B cell (primary cell): ENCODE data around the gene TRMT2A. TPM values are rescaled to one million over a fixed set of nuclear protein-coding genes. Genes with fewer than 3 reads are reported as not detected.

ENCODE experiments used
- ATAC-seq: fragments of 200-7000 bp; cut with Tn5 transposase; one replicate; pipeline ENCODE4 v1.10.0; 2021; ENCODE audit warnings: low read depth, mild to moderate bottlenecking, moderate number of reproducible peaks, moderate library complexity
- CTCF ChIA-PET: fragments of 350-600 bp; sonication (Branson Sonifier 250); formaldehyde crosslinking; loops from one replicate; lab custom pipeline; 2021; ENCODE audit warnings: antibody characterized with exemption, inconsistent platforms; lab: Charles Lee
- POLR2A ChIA-PET: fragments of 350-600 bp; sonication (Branson Sonifier 250); formaldehyde crosslinking; loops from one replicate; lab custom pipeline; 2021; ENCODE audit warnings: antibody characterized with exemption; lab: Charles Lee
- DNase-seq: peaks from one replicate; pipeline ENCODE4 v3.0.0; 2013
- H2AFZ ChIP-seq: 2 replicates; pipeline ENCODE4 v1.6.1; 2012; ENCODE audit warnings: mild to moderate bottlenecking, low read depth, low read length; ENCODE audit not compliant: insufficient read depth, poor library complexity, severe bottlenecking
- H3K27ac ChIP-seq, 2 donors: 1 replicate in 1 of 2; 2 replicates in 1 of 2; pipeline ENCODE4 v1.5.1; 2012 to 2013; ENCODE audit warnings: low read length in 2 of 2, mild to moderate bottlenecking in 2 of 2, moderate library complexity in 1 of 2
- H3K27me3 ChIP-seq, 4 experiments: fragments of 200-600 bp in 1 of 4; sonication (generic) in 1 of 4; replicated peaks in 1 of 4; 1 replicate in 2 of 4; 2 replicates in 2 of 4; pipeline versions ENCODE4 v1.6.1 to v1.7.0; 2013 to 2016; ENCODE audit warnings: low read length in 3 of 4, mild to moderate bottlenecking in 2 of 4, mixed read lengths in 1 of 4, moderate library complexity in 1 of 4; ENCODE audit not compliant: insufficient read depth in 4 of 4, control insufficient read depth in 3 of 4; ENCODE audit errors: control extremely low read depth in 1 of 4
- H3K36me3 ChIP-seq, 2 experiments: replicated peaks in 1 of 2; 1 replicate in 1 of 2; 2 replicates in 1 of 2; pipeline versions ENCODE4 v1.6.1 to v1.7.1; 2013; ENCODE audit warnings: low read length in 1 of 2; ENCODE audit not compliant: insufficient read depth in 2 of 2, control insufficient read depth in 1 of 2; ENCODE audit errors: control extremely low read depth in 1 of 2, extremely low read depth in 1 of 2
- H3K4me1 ChIP-seq, 2 donors: fragments of 200-600 bp in 1 of 2; sonication (generic) in 1 of 2; 1 replicate in 1 of 2; 2 replicates in 1 of 2; pipeline versions ENCODE4 v1.5.1 to v1.6.1; 2013 to 2017; ENCODE audit warnings: low read length in 2 of 2; ENCODE audit not compliant: control insufficient read depth in 2 of 2, insufficient read depth in 2 of 2
- H3K4me2 ChIP-seq: replicated peaks from 2 replicates; pipeline ENCODE3; 2012; ENCODE audit warnings: mild to moderate bottlenecking, low read depth, low read length; ENCODE audit not compliant: poor library complexity, severe bottlenecking
- H3K4me3 ChIP-seq, 5 experiments: fragments of 200-600 bp in 1 of 5; sonication (generic) in 1 of 5; 1 replicate in 3 of 5; 2 replicates in 2 of 5; pipeline versions ENCODE4 v1.5.1 to v1.7.0; 2011 to 2016; ENCODE audit warnings: low read length in 4 of 5, mild to moderate bottlenecking in 4 of 5, low read depth in 2 of 5, control low read depth in 1 of 5, moderate library complexity in 1 of 5; ENCODE audit not compliant: insufficient read depth in 1 of 5; ENCODE audit errors: control extremely low read depth in 1 of 5, extremely low read depth in 1 of 5
- H3K79me2 ChIP-seq: fragments of 200-600 bp; sonication (generic); one replicate; pipeline ENCODE4 v1.6.0; 2016; ENCODE audit warnings: low read length; ENCODE audit not compliant: control insufficient read depth, insufficient read depth
- H3K9ac ChIP-seq: fragments of 200-600 bp; sonication (generic); 2 replicates; pipeline ENCODE4 v1.6.1; 2017; ENCODE audit warnings: mild to moderate bottlenecking, low read length, moderate library complexity
- H3K9me3 ChIP-seq, 3 donors: one replicate each; pipeline versions ENCODE4 v1.6.1 to v1.7.1; 2013; ENCODE audit warnings: low read length in 2 of 3; ENCODE audit not compliant: control insufficient read depth in 2 of 3, insufficient read depth in 1 of 3; ENCODE audit errors: control extremely low read depth in 1 of 3
- H4K20me1 ChIP-seq: 2 replicates; pipeline ENCODE4 v1.6.0; 2012; ENCODE audit warnings: mild to moderate bottlenecking, low read length; ENCODE audit not compliant: insufficient read depth, control insufficient read depth, poor library complexity, severe bottlenecking
- H3K27ac Mint-ChIP-seq: one replicate; pipeline ENCODE4 v1.8.0; 2021; ENCODE audit warnings: mixed read lengths
- H3K27me3 Mint-ChIP-seq: one replicate; pipeline ENCODE4 v1.8.0; 2021; ENCODE audit warnings: mixed read lengths
- H3K4me1 Mint-ChIP-seq: one replicate; pipeline ENCODE4 v1.8.0; 2021; ENCODE audit warnings: mixed read lengths
- H3K4me3 Mint-ChIP-seq: one replicate; pipeline ENCODE4 v1.8.0; 2021; ENCODE audit warnings: mixed read lengths
- H3K9me3 Mint-ChIP-seq: one replicate; pipeline ENCODE4 v1.8.0; 2022; ENCODE audit warnings: mixed read lengths; ENCODE audit not compliant: insufficient read depth
- EZH2 ChIP-seq: IDR thresholded peaks from 2 replicates; pipeline ENCODE4 v1.6.1; 2012; ENCODE audit warnings: borderline replicate concordance, low read depth, mild to moderate bottlenecking, moderate library complexity, low read length; ENCODE audit not compliant: insufficient read depth, poor library complexity, severe bottlenecking
- WGBS: methylation state at CpG from one replicate; pipeline ENCODE4 v1.1.5; 2013; ENCODE audit warnings: missing lambda C conversion rate; ENCODE audit not compliant: insufficient coverage; 5-methylcytosine and 5-hydroxymethylcytosine counted together
- intact Hi-C: fragments of 100-400 bp; cut with micrococcal nuclease; formaldehyde crosslinking; loops from one replicate; pipeline ENCODE4 v1.10.0; 2022
- polyA plus RNA-seq: library from polyadenylated mRNA; depleted of rRNA; stranded (reverse); fragments of >200 nt; gene quantifications from 2 replicates; pipeline ENCODE4 v1.2.3, GENCODE V29; 2012
- total RNA-seq, 2 donors: library from RNA; stranded (reverse); fragments of 120-200 nt in 1 of 2; gene quantifications; 1 replicate in 1 of 2; 2 replicates in 1 of 2; pipeline versions ENCODE4 v1.2.3 to v1.2.4, GENCODE V29; 2013 to 2022
- TF ChIP-seq, protein P1 (sequence below): fragments of 200-600 bp; IDR thresholded peaks from one replicate; pipeline ENCODE4 v1.8.0; 2022; ENCODE audit warnings: antibody characterized with exemption, mild to moderate bottlenecking

The TRMT2A gene
- total and polyA plus RNA-seq, 2 donors (not counting 1 experiment from before 2014, with no cell fraction given): 95.7 to 144 TPM

- H3K27ac Mint-ChIP-seq: peak overlapping the region; percentile 77
- no peak overlapping the region for H3K4me3 ChIP-seq
- intact Hi-C loops: loop anchor here (5.0 to 10.0 kb wide), 2 partner anchors 740 to 888 kb away; partner anchors contain the start of genes PI4KA, SNAP29 and THAP7
- peak; percentile 13 for DNase-seq
- ATAC-seq: no peak
- peaks cover 28% of the 10 kb centered on the region for H4K20me1 ChIP-seq
- H3K27ac ChIP-seq: no peak overlapping the region
- H3K4me1 Mint-ChIP-seq: peaks cover 32% of the 10 kb centered on the region
- peaks cover 0 to 39% of the 10 kb centered on the region in 2 experiments for H3K36me3 ChIP-seq
- POLR2A ChIA-PET: no interaction called here
- no peak for TF ChIP-seq EZH2
- TF ChIP-seq, protein P1, sequence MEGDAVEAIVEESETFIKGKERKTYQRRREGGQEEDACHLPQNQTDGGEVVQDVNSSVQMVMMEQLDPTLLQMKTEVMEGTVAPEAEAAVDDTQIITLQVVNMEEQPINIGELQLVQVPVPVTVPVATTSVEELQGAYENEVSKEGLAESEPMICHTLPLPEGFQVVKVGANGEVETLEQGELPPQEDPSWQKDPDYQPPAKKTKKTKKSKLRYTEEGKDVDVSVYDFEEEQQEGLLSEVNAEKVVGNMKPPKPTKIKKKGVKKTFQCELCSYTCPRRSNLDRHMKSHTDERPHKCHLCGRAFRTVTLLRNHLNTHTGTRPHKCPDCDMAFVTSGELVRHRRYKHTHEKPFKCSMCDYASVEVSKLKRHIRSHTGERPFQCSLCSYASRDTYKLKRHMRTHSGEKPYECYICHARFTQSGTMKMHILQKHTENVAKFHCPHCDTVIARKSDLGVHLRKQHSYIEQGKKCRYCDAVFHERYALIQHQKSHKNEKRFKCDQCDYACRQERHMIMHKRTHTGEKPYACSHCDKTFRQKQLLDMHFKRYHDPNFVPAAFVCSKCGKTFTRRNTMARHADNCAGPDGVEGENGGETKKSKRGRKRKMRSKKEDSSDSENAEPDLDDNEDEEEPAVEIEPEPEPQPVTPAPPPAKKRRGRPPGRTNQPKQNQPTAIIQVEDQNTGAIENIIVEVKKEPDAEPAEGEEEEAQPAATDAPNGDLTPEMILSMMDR: no peak
- no peaks in the 10 kb centered on the region for H3K27me3 Mint-ChIP-seq
- no peak overlapping the region for H2AFZ ChIP-seq
- H3K9ac ChIP-seq: no peak overlapping the region
- H3K4me3 Mint-ChIP-seq: peak overlapping the region; percentile 60
- H3K4me2 ChIP-seq: no peak overlapping the region
- H3K27me3 ChIP-seq: no peaks in the 10 kb centered on the region
- CTCF ChIA-PET: no interaction called here
- WGBS: 96% methylated on average over 30 of the region's 36 CpGs
- peaks cover 39% of the 10 kb centered on the region for H3K79me2 ChIP-seq
- peaks cover 19 to 44% of the 10 kb centered on the region in 2 donors for H3K4me1 ChIP-seq
- H3K9me3 ChIP-seq: no peaks in the 10 kb centered on the region
- no peaks in the 10 kb centered on the region for H3K9me3 Mint-ChIP-seq
Observed at GRCh38 chr22:20114506-20115475, 2.2 kb downstream of the TRMT2A start.
